ENCODE data around the gene GOLIM4. TPM values are rescaled to one million over a fixed set of nuclear protein-coding genes. Genes with fewer than 3 reads are reported as not detected.

Gene GOLIM4
- total RNA-seq, 4 donors from 2014 or later: 35.9 to 59.0 (median 52.0) TPM

- no peaks in the 10 kb centered on the region for H3K9me3 ChIP-seq
- peaks cover 0 to 6% (median 2%) of the 10 kb centered on the region in 4 donors for H3K4me1 ChIP-seq
- WGBS, 2 donors: 74 to 83% methylated on average over 3 of the region's 3 CpGs
- H3K27me3 ChIP-seq: no peaks in the 10 kb centered on the region
- no peak overlapping the region for H3K27ac ChIP-seq
- no peak overlapping the region for H3K4me3 ChIP-seq
- TF ChIP-seq POLR2A (IDR thresholded peaks at IDR 0.05) (no peak), EP300 (IDR thresholded peaks at IDR 0.05) (no peak)
- TF ChIP-seq, protein P1, sequence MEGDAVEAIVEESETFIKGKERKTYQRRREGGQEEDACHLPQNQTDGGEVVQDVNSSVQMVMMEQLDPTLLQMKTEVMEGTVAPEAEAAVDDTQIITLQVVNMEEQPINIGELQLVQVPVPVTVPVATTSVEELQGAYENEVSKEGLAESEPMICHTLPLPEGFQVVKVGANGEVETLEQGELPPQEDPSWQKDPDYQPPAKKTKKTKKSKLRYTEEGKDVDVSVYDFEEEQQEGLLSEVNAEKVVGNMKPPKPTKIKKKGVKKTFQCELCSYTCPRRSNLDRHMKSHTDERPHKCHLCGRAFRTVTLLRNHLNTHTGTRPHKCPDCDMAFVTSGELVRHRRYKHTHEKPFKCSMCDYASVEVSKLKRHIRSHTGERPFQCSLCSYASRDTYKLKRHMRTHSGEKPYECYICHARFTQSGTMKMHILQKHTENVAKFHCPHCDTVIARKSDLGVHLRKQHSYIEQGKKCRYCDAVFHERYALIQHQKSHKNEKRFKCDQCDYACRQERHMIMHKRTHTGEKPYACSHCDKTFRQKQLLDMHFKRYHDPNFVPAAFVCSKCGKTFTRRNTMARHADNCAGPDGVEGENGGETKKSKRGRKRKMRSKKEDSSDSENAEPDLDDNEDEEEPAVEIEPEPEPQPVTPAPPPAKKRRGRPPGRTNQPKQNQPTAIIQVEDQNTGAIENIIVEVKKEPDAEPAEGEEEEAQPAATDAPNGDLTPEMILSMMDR (IDR thresholded peaks at IDR 0.05): no peak
- no peak for DNase-seq (ENCODE audit: low spot score in 2 of 2)
- H3K36me3 ChIP-seq: no peaks in the 10 kb centered on the region
These were observed 13.9 kb downstream of the GOLIM4 start for GRCh38 chr3:168081856-168082255.

DNA sequence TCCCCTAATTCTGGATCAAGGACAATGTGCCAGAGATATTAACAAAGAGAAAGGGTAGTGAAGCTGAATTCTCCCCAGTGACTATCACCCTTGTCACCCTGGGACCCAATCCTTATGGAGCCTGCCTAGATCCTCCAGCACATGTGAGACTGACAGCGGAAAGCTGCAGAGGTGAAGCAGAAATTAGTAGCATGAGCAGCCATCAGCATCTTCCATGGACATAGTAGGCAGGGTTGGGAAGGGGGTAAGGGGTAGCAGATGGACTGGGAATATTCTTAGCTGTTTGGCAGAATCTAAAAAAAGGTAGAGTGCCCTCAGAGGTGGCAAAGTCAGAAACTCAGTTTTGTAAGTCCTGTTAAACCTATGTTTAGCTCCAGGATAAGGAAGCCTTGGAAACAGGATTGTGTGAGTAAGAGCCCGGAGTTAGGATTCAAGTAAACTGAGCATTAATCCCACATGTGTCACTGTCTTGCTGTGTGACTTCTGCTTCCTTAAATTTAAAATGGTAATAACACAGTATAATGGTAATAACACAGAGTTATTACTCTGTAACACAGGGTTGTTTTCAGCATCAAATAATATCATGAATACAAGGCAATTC, 14.5 kb downstream of the GOLIM4 start:
- H3K27me3 ChIP-seq: no peaks in the 10 kb centered on the region
- no peak overlapping the region for H3K27ac ChIP-seq
- 90 to 91% methylated on average over 2 of the region's 2 CpGs for WGBS, 2 donors
- H3K4me1 ChIP-seq: peaks cover 0 to under 1% (median 0%) of the 10 kb centered on the region in 4 donors
- no peak overlapping the region for H3K4me3 ChIP-seq
- no peaks in the 10 kb centered on the region for H3K9me3 ChIP-seq
- no peak for DNase-seq (ENCODE audit: low spot score in 2 of 2)
- no peaks in the 10 kb centered on the region for H3K36me3 ChIP-seq
- TF ChIP-seq EP300 (IDR thresholded peaks at IDR 0.05) (no peak), POLR2A (IDR thresholded peaks at IDR 0.05) (no peak)
- TF ChIP-seq, protein P1 (IDR thresholded peaks at IDR 0.05): no peak

DNA sequence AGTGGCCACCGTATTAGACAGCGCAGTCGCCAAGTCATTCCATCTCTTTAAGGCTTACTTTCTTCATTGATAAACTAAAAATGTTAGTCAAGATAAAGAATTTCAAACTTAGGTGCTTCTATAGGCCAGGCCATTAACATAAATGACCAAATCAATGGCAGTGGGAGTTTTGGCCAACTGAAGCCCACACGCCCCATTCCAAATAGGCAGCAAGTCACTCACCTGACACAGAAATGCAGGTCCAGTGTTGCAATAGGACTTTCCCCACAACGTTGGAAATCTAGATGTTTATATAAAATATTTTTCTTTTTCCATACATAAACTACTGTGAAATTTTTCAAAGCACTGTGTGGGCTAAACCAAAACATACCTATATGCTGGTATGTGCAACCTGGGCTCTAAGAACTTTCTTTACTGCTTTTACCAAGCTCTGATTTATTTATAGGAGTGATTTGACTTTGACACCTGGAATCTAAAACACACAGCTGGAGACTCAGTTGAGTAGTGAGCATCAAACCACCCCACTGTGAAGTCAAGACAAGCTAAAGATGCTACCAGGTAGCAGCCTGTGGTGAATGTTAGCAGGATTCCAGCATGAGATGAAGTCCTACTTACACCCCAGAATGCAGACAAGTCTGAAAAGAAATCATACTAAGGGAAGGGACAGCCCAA, 15.1 kb downstream of the GOLIM4 start:
- Histone ChIP-seq H3K36me3 (no peaks in the 10 kb centered on the region), H3K4me1 (no peaks in the 10 kb centered on the region), H3K27me3 (no peaks in the 10 kb centered on the region), H3K4me3 (no peak overlapping the region), H3K9me3 (no peaks in the 10 kb centered on the region), H3K27ac (no peak overlapping the region)
- 86 to 90% methylated on average over 5 of the region's 5 CpGs for WGBS, 2 donors
- no peak for DNase-seq (ENCODE audit: low spot score in 2 of 2)
- TF ChIP-seq POLR2A (IDR thresholded peaks at IDR 0.05): no peak
- TF ChIP-seq, protein P1 (IDR thresholded peaks at IDR 0.05): no peak
- TF ChIP-seq EP300 (IDR thresholded peaks at IDR 0.05): no peak

DNA sequence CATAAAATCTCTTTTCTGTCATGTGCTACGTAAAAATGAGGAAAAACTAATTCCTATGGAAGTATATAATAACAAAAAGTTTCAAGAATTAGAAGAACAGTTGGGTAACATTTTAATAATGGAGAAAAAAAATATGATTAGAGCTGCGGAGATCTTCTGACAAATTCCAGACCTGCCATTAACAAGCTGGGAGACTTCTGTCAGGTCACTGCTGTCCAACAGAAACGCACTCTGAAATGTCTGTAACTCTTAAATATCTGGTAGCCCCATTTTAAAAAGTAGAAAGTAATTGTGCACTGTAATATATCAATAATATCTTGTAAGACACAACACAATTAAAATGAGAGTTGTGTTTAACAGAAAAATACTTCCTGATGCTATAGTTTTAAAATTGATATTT, 15.7 kb downstream of the GOLIM4 start:
- TF ChIP-seq EP300 (IDR thresholded peaks at IDR 0.05) (no peak), POLR2A (IDR thresholded peaks at IDR 0.05) (no peak)
- TF ChIP-seq, protein P1 (IDR thresholded peaks at IDR 0.05): no peak
- DNase-seq (ENCODE audit: low spot score in 2 of 2): no peak
- H3K9me3 ChIP-seq: no peaks in the 10 kb centered on the region
- no peaks in the 10 kb centered on the region for H3K4me1 ChIP-seq
- H3K27ac ChIP-seq: no peak overlapping the region
- H3K4me3 ChIP-seq: no peak overlapping the region
- H3K36me3 ChIP-seq: no peaks in the 10 kb centered on the region
- 86 to 90% methylated on average over 3 of the region's 3 CpGs for WGBS, 2 donors
- H3K27me3 ChIP-seq: no peaks in the 10 kb centered on the region

DNA sequence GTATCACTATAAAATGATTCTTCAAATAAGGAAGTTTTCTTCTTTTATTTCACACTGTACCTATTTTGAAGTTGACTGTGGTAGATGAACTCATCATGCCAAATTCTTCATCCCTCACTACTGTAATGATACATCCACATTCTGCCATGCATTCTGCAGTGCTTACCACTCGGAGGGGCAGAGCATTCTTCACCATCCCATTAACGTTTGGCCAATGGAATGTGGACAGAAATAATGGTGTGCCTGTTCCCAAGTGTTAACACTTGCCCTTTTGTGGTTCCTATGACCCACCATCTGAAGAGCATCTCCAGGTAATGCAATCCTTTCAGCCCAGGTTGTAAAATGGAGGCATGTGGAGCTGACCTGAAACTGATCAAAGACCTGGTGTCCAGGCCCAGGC, 18.6 kb downstream of the GOLIM4 start:
- H3K27ac ChIP-seq: no peak overlapping the region
- H3K4me3 ChIP-seq: no peak overlapping the region
- 62 to 70% methylated on average over 2 of the region's 2 CpGs for WGBS, 2 donors
- TF ChIP-seq, protein P1 (IDR thresholded peaks at IDR 0.05): no peak
- no peak for TF ChIP-seq EP300 (IDR thresholded peaks at IDR 0.05)
- no peak for TF ChIP-seq POLR2A (IDR thresholded peaks at IDR 0.05)
- no peak for DNase-seq (ENCODE audit: low spot score in 2 of 2)
- H3K27me3 ChIP-seq: no peaks in the 10 kb centered on the region
- peaks cover 0 to 3% (median 0%) of the 10 kb centered on the region in 4 donors for H3K4me1 ChIP-seq
- no peaks in the 10 kb centered on the region for H3K36me3 ChIP-seq
- no peaks in the 10 kb centered on the region for H3K9me3 ChIP-seq
